NT2/D1 (cell line): Measurements from ENCODE around the gene CDC25C.

Source experiments
- DNase-seq: peaks from one replicate; pipeline ENCODE4 v3.0.0-alpha.2; 2011; ENCODE audit warnings: low read depth, low spot score
- H3K27me3 ChIP-seq: 2 replicates; pipeline ENCODE4 v1.6.0; 2011; ENCODE audit warnings: mild to moderate bottlenecking; ENCODE audit not compliant: insufficient read length, insufficient read depth
- H3K36me3 ChIP-seq: 2 replicates; pipeline ENCODE4 v1.6.1; 2011; ENCODE audit warnings: mild to moderate bottlenecking, low read length, mixed read lengths; ENCODE audit not compliant: insufficient read depth, insufficient read length
- H3K4me1 ChIP-seq: 2 replicates; pipeline ENCODE4 v1.5.1; 2011; ENCODE audit not compliant: insufficient read depth, insufficient read length
- H3K4me3 ChIP-seq: 2 replicates; pipeline ENCODE4 v1.5.1; 2011; ENCODE audit warnings: low read depth; ENCODE audit not compliant: insufficient read length
- H3K9ac ChIP-seq: 2 replicates; pipeline ENCODE4 v1.6.0; 2011; ENCODE audit warnings: low read depth; ENCODE audit not compliant: insufficient read length
- H3K9me3 ChIP-seq: 2 replicates; pipeline ENCODE4 v1.5.1; 2011; ENCODE audit warnings: mild to moderate bottlenecking, low read length; ENCODE audit not compliant: insufficient read depth
- SUZ12 ChIP-seq: IDR thresholded peaks from 2 replicates; pipeline ENCODE4 v1.6.1; 2011; ENCODE audit not compliant: insufficient read length, insufficient read depth; ENCODE audit errors: extremely low read depth
- YY1 ChIP-seq: IDR thresholded peaks from 2 replicates; pipeline ENCODE4 v1.6.1; 2011; ENCODE audit not compliant: insufficient read length, insufficient read depth
- ZNF274 ChIP-seq: IDR thresholded peaks from 2 replicates; pipeline ENCODE4 v1.6.1; 2011; ENCODE audit warnings: mild to moderate bottlenecking, low read depth, low read length

Gene CDC25C

DNA sequence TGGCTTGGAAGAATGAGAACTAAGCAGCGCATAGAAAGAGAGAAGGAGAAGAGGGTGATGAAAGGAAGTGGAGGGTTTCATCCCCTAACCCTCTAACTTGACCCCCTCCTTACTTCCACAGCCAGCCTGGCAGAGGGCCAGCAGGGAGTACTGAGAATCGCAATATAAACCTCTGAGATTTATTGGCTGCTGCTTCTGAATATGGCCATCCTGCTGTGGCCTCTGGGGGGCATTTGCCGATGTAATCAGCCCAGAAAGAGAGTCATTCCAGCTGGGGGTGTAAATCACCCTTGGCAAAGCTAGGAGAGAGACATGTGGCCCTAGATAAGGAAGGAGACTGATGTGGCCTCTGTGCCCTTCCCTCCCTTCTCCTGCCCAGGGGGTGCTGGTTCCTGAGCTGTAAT lies 56.2 kb downstream of the CDC25C start:
- DNase-seq: no peak
- Histone ChIP-seq H3K4me3 (no peak overlapping the region), H3K9ac (no peak overlapping the region), H3K4me1 (no peaks in the 10 kb centered on the region), H3K36me3 (no peaks in the 10 kb centered on the region), H3K27me3 (peaks cover 41% of the 10 kb centered on the region), H3K9me3 (no peaks in the 10 kb centered on the region)
- TF ChIP-seq YY1: no peak
- no peak for TF ChIP-seq SUZ12
- TF ChIP-seq ZNF274: no peak

DNA sequence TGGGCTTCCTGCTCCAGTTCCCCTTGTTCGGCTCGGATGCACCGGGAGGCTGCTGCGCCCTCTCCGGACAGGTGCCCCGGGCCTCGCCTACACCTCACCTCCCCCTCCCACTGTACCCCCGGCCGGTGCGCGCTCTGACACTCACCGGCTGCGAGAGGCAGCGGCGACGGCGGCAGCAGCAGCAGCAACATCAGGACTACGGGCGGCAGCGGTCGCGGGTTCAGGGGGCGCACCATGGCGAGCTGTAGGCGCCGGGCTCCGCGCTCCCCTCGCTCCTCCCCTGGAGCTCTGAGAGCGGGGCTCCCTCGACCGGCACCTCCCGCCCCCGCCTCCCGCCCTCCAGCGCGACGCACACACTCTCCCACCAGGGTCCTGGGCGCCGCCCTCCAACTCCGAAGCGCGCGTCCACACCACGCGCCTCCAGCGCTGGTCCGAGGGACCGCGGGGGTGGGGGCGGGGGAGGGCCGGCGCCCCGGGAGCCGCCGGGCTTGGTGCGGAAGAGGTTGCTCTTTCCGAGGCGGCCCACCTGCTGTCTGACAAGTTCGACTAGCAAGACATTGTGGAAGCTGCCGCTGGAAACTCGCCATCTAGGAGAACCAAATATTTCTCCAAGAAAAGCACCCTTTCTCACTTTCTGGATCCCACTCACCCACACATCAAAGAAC lies 57.3 kb downstream of the CDC25C start, which contains the start of gene GFRA3:
Gene GFRA3 (minus strand): TSS at position 433 of the 665 bp plus-strand sequence. CDS start 197 bp downstream, at position 236.
- Histone ChIP-seq H3K4me3 (peak within 1 kb of the TSS; percentile 30), H3K36me3 (no peaks in the 10 kb centered on the region), H3K9ac (peak within 1 kb of the TSS; percentile 56), H3K4me1 (no peaks in the 10 kb centered on the region), H3K9me3 (no peaks in the 10 kb centered on the region), H3K27me3 (peaks cover 41% of the 10 kb centered on the region)
- TF ChIP-seq YY1 (no peak), SUZ12 (no peak), ZNF274 (no peak)
- DNase-seq: no peak

DNA sequence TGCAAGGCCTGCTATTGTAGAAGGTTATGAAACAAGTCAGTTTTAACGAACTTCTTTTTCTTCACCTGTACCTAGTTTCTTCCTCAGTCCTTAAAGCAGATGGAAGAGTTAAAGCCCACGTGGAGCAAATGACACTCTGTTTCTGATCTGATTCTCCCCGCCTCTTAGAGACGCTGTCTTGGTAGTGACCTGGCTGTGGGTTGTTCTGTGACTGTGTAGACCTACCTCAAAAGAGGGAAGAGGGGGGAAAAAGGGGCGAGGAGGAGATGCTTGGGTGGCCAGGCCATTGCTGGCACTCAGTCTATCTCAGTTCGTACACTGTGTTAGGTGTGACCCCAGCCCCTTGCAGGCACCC lies 57.8 kb downstream of the CDC25C start:
- Histone ChIP-seq H3K36me3 (no peaks in the 10 kb centered on the region), H3K27me3 (peaks cover 41% of the 10 kb centered on the region), H3K4me3 (peak overlapping the region; percentile 30)

DNA sequence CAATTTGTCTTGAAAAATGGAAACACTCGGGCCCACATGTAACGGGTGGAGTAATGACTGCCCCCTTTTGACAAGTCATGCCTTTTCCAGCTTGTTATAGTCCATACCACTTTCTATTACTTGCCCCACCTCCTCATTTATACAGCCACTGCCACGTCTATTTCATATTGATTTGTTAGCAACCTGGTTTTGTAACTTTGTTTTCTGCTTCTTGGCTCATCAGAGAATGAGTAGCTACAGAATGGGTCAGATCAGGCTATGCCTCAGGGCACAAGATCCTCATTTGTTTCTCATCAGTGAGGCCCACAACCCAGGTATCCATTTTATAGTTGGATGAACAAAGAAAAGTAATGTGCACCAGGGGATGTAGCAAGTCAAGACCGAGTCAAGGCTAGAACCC lies 58.9 kb downstream of the CDC25C start:
- no peak for DNase-seq
- Histone ChIP-seq H3K4me1 (no peaks in the 10 kb centered on the region), H3K36me3 (no peaks in the 10 kb centered on the region), H3K4me3 (no peak overlapping the region), H3K27me3 (peaks cover 41% of the 10 kb centered on the region), H3K9ac (no peak overlapping the region), H3K9me3 (no peaks in the 10 kb centered on the region)
- TF ChIP-seq ZNF274 (no peak), YY1 (no peak), SUZ12 (no peak)

More for the DNA sequence above, 57.8 kb downstream of the CDC25C start:
- DNase-seq: no peak
- TF ChIP-seq SUZ12 (no peak), YY1 (no peak), ZNF274 (no peak)
- peak overlapping the region; percentile 56 for H3K9ac ChIP-seq
- no peaks in the 10 kb centered on the region for H3K4me1 ChIP-seq
- no peaks in the 10 kb centered on the region for H3K9me3 ChIP-seq

DNA sequence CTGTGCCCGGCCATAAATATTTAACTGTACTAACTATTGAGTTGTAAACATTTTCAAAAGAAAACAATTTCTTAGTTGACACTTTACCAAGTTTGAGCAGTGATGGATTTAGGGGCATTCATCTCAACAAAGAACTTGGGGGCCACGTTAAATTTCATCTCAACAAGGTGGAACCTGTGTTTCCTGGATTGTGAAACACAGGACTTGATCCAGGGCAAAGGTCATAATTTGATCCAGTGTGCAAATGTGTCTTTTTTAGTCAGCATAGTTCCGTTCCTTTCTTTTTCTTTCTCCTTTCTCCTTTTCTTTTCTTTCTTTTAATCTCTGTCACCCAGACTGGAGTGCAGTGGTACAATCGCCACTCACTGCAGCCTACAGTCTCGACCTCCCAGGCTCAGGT lies 60.3 kb downstream of the CDC25C start:
- Histone ChIP-seq H3K27me3 (peaks cover 38% of the 10 kb centered on the region), H3K4me3 (no peak overlapping the region), H3K9me3 (no peaks in the 10 kb centered on the region), H3K9ac (no peak overlapping the region), H3K36me3 (no peaks in the 10 kb centered on the region), H3K4me1 (no peaks in the 10 kb centered on the region)
- DNase-seq: no peak
- no peak for TF ChIP-seq ZNF274
- no peak for TF ChIP-seq YY1
- TF ChIP-seq SUZ12: no peak

DNA sequence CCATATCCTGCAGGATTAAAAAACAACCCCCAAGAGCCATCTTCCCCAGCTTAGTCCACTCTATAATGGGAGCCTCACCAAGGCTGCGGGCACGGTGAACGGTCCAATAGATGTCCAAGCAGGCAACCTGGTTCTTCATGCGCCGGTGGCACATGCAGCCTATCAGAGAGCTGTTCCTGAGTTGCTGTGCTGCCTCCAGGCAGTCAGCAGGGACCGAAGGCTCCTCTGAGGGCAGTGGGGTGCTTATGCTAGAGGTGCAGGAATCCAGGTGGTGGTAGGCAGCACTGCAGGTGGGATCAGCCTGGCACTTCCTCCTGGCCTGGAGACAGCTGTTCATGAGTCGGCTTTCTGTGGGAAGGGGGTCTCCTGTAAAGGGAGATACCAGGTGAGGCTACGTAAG lies 67.4 kb downstream of the CDC25C start:
- Histone ChIP-seq H3K4me1 (peaks cover 3% of the 10 kb centered on the region), H3K9ac (no peak overlapping the region), H3K4me3 (no peak overlapping the region), H3K9me3 (no peaks in the 10 kb centered on the region), H3K27me3 (no peaks in the 10 kb centered on the region), H3K36me3 (no peaks in the 10 kb centered on the region)
- DNase-seq: no peak
- TF ChIP-seq YY1 (no peak), SUZ12 (no peak), ZNF274 (no peak)

DNA sequence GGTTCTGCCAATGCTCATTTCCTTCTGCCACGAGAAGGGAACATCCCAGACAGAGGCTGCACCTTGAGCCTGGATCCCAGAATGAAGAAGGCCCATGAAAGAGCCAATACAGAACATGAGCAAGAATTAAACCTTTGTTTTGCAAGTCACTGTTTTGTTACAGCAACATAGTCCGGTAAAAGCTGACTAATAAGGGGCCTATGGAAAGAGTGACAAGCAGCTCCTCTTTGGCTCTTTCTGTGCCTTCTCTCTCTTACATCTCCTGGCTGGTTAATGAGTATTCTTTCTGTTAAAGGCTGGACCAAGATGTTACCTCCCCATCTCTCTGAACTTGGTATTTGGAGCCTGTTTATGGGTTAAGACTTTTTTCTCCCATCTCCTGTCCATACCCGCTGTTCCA lies 68.0 kb downstream of the CDC25C start:
- Histone ChIP-seq H3K4me3 (no peak overlapping the region), H3K9ac (no peak overlapping the region), H3K27me3 (no peaks in the 10 kb centered on the region), H3K9me3 (no peaks in the 10 kb centered on the region), H3K36me3 (no peaks in the 10 kb centered on the region), H3K4me1 (peaks cover 3% of the 10 kb centered on the region)
- no peak for DNase-seq
- TF ChIP-seq SUZ12: no peak
- TF ChIP-seq YY1: no peak
- no peak for TF ChIP-seq ZNF274
